Activated naive CD8-positive, alpha-beta T cell treated with anti-CD3 and anti-CD28 coated beads for 36 hours (primary cell): ENCODE data around the gene SELENOF. TPM values are rescaled to one million over a fixed set of nuclear protein-coding genes. Genes with fewer than 3 reads are reported as not detected.
A peak's percentile ranks its signal among the peaks of the same experiment; 100 is the strongest.
"Not testable (repeated sequence)": the region's sequence is repeated elsewhere in the genome, so short reads cannot be mapped to it uniquely, and the experiment has no call there.

ENCODE experiments used
- DNase-seq: peaks from one replicate; pipeline ENCODE4 v3.0.0; 2021
- H3K27ac Mint-ChIP-seq: one replicate; pipeline ENCODE4 v1.8.0; 2022; ENCODE audit warnings: mild to moderate bottlenecking, moderate library complexity, mixed read lengths
- H3K27me3 Mint-ChIP-seq: one replicate; pipeline ENCODE4 v1.8.0; 2022; ENCODE audit warnings: mild to moderate bottlenecking, mixed read lengths
- H3K36me3 Mint-ChIP-seq: one replicate; pipeline ENCODE4 v1.8.0; 2021; ENCODE audit warnings: mild to moderate bottlenecking, mixed read lengths
- H3K4me1 Mint-ChIP-seq: one replicate; pipeline ENCODE4 v1.8.0; 2021; ENCODE audit warnings: mixed read lengths
- H3K4me3 Mint-ChIP-seq: one replicate; pipeline ENCODE4 v1.8.0; 2022; ENCODE audit warnings: mild to moderate bottlenecking, moderate library complexity, mixed read lengths
- H3K9me3 Mint-ChIP-seq: one replicate; pipeline ENCODE4 v1.8.0; 2022; ENCODE audit warnings: mixed read lengths
- total RNA-seq, 2 experiments: library from RNA; stranded (reverse); gene quantifications; one replicate each; pipeline ENCODE4 v1.2.3, GENCODE V29; 2021

The SELENOF gene
- total RNA-seq, 2 experiments from 2014 or later = 139 to 142 TPM

DNA sequence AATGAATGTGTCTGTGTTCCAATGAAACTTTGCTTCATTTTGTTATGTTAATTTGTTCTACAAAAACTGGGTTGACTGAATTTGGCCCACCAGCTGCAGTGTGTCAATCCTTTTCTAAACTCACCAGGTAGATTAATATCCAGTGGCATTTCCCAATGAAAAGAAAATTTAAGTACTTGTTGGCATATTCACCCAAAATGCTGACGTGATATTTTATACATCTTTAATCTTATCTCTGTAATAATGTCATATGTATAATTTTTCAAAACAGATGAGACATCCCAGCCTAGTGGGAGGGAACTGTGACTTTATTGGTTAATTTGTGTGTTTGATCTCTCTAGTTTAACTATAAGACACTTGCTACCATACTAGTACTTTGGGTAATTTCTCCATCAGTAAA, 8.1 kb downstream of the SELENOF start:
- no peak overlapping the region for H3K27ac Mint-ChIP-seq
- H3K4me3 Mint-ChIP-seq = no peak overlapping the region
- H3K9me3 Mint-ChIP-seq = peaks cover 1% of the 10 kb centered on the region
- peaks cover 39% of the 10 kb centered on the region for H3K36me3 Mint-ChIP-seq
- no peak for DNase-seq
- no peaks in the 10 kb centered on the region for H3K27me3 Mint-ChIP-seq
- H3K4me1 Mint-ChIP-seq = peaks cover 37% of the 10 kb centered on the region

DNA sequence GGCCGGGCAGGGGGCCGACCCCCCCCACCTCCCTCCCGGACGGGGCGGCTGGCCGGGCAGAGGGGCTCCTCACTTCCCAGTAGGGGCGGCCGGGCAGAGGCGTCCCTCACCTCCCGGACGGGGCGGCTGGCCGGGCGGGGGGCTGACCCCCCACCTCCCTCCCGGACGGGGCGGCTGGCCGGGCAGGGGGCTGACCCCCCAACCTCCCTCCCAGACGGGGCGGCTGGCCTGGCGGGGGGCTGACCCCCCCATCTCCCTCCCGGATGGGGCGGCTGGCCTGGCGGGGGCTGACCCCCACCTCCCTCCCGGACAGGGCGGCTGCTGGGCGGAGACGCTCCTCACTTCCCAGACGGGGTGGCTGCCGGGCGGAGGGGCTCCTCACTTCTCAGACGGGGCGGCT, 14.5 kb downstream of the SELENOF start:
- H3K4me3 Mint-ChIP-seq, H3K27me3 Mint-ChIP-seq, H3K9me3 Mint-ChIP-seq, DNase-seq, H3K27ac Mint-ChIP-seq: not testable (repeated sequence)
- Mint-ChIP-seq H3K36me3 (peaks cover 33% of the 10 kb centered on the region), H3K4me1 (peaks cover 14% of the 10 kb centered on the region)

DNA sequence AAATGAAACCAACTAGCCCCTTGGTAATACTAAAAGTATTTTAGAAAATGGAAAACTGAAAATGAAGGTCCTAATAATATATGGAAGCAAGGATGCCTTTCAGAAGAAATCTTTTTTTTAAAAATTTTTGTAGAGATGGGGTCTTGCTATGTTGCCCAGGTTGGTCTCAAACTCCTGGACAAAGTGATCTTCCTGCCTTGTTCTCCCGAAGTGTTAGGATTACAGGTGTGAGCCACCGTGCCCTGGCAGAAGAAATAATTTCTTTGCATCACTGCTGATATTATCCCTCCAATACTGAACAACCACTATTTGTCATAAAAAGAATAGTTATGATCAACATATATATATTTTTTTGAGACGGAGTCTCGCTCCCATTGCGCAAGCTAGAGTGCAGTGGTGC, 25.6 kb downstream of the SELENOF start:
- H3K27me3 Mint-ChIP-seq = no peaks in the 10 kb centered on the region
- peaks cover 25% of the 10 kb centered on the region for H3K4me1 Mint-ChIP-seq
- H3K27ac Mint-ChIP-seq = no peak overlapping the region
- H3K36me3 Mint-ChIP-seq = peaks cover 22% of the 10 kb centered on the region
- DNase-seq = no peak
- no peak overlapping the region for H3K4me3 Mint-ChIP-seq
- H3K9me3 Mint-ChIP-seq = no peaks in the 10 kb centered on the region

DNA sequence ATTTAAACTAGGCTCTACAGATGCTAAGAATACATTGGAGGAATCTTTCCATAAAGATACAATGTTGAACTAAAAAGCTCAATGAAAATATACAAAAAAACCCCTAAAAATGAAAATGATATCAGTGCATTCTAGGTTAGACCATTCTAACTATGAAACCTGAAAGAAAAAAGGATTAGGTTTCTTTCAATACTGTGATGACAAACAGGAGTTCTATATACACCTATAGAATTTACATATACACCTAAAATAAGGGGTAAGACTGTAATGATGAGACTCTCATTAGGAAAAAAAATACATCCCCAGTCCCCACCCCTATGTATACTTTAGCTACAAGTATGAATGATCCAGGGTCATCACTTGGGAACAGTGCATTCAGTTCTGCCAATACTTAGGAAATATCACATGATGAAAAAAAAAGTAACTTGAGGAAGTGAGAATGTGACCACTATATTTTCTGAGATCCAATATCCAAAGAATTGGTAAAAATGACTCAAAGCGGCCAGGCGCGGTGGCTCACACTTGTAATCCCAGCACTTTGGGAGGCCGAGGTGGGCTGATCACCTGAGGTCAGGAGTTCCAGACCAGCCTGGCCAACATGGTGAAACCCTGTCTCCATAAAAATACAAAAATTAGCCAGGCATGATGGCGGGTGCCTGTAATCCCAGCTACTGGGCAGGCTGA, 26.3 kb downstream of the SELENOF start:
- no peak for DNase-seq
- Mint-ChIP-seq H3K36me3 (peaks cover 22% of the 10 kb centered on the region), H3K9me3 (no peaks in the 10 kb centered on the region), H3K4me1 (peaks cover 25% of the 10 kb centered on the region), H3K4me3 (no peak overlapping the region), H3K27me3 (no peaks in the 10 kb centered on the region), H3K27ac (peak overlapping the region; percentile 29)

DNA sequence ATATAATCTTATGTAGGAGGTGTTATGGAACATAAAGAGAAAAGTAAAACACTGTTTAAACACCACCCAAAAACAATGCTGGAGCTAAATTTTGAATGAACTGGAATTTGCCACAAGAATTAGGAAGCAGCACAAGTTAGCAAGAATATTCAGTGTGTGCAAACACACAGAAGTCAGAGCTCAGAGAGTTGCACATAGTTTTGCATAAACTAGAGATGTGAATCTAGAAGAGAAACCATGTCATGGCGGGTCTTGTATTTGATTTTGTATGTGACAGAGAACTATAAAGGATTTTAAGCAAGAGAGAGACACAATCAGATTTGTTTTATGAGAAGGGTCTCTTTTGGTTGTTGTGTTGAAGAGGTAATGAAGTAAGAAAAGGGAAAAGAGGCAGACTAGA, 38.2 kb downstream of the SELENOF start:
- Mint-ChIP-seq H3K27ac (no peak overlapping the region), H3K27me3 (no peaks in the 10 kb centered on the region), H3K4me3 (no peak overlapping the region), H3K4me1 (peaks cover 1% of the 10 kb centered on the region), H3K9me3 (no peaks in the 10 kb centered on the region), H3K36me3 (peaks cover 10% of the 10 kb centered on the region)
- DNase-seq = no peak

DNA sequence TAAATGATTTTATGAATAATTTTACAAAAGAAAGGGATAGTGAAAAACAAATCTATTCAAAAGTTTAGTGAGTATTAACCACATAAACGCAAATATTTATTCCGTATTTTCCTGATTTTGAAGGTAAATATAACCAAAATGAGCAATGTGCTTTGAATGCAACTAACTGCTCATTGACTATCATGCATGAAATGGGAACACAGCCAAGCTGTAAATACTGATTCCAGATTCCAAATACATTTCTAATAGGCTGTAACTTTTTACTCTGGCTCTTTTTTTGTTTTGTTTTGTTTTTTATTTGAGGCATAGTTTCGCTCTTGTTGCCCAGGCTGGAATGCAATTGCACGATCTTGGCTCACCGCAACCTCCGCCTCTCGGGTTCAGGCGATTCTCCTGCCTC, 41.8 kb downstream of the SELENOF start:
- H3K27ac Mint-ChIP-seq = no peak overlapping the region
- H3K4me1 Mint-ChIP-seq = peaks cover 9% of the 10 kb centered on the region
- no peak overlapping the region for H3K4me3 Mint-ChIP-seq
- DNase-seq = no peak
- no peaks in the 10 kb centered on the region for H3K27me3 Mint-ChIP-seq
- H3K9me3 Mint-ChIP-seq = no peaks in the 10 kb centered on the region
- peaks cover 11% of the 10 kb centered on the region for H3K36me3 Mint-ChIP-seq

DNA sequence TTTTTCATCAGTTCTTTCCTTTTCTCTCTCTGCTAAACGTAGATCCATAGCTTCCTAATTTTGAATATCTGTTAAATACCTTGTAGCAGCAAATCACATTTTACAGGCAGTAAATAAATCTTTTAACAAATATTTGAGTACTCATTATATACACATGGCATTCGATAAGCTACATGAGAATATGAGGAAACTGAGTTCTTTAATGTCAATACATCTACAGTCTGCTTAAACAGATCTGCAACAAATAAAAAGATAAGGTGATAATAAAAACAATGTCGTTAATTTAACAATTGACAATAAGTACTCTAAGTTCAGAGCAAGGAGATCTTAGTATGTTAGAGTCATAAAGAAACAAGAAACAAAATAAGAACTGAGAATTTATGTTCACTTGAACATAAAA, 42.9 kb downstream of the SELENOF start:
- DNase-seq = no peak
- Mint-ChIP-seq H3K27me3 (no peaks in the 10 kb centered on the region), H3K4me3 (no peak overlapping the region), H3K27ac (no peak overlapping the region), H3K9me3 (no peaks in the 10 kb centered on the region), H3K36me3 (peaks cover 13% of the 10 kb centered on the region), H3K4me1 (peaks cover 16% of the 10 kb centered on the region)

DNA sequence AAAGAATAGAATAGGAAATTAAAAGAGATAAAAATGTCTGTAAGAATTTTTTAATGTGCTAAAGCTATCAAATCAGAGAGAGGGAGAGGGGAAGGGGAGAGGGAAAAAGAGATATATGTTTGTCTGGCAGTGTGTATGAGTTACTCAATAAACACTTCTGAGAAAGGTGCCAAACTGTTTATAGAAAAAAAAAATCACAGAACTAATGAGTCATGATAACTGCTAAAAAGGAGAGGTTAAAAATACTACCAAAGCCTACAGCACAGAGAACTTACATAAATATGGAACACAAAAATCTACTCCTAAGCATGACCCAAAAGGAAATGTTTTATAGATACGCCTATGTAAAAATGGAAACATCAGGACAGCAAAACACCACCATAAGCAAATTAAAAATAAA, 45.4 kb downstream of the SELENOF start:
- H3K4me1 Mint-ChIP-seq = peaks cover 18% of the 10 kb centered on the region
- H3K27me3 Mint-ChIP-seq = no peaks in the 10 kb centered on the region
- no peaks in the 10 kb centered on the region for H3K9me3 Mint-ChIP-seq
- H3K4me3 Mint-ChIP-seq = no peak overlapping the region
- no peak for DNase-seq
- no peak overlapping the region for H3K27ac Mint-ChIP-seq
- peaks cover 19% of the 10 kb centered on the region for H3K36me3 Mint-ChIP-seq

DNA sequence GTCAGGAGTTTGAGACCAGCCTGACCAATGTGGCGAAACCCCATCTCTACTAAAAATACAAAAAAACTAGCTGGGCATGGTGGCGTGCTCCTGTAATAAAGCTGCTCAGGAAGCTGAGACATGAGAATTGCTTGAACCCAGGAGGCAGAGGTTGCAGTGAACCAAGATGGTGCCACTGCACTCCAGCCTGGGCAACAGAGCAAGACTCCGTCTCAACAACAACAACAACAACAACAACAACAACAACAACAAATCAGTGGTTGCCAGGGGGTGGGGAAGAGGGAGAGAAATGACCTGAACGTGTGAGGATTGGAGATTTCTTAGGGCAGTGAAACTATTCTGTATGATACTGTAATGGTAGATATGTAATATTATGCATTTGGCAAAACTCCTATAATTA, 46.6 kb downstream of the SELENOF start:
- Mint-ChIP-seq H3K36me3 (peaks cover 17% of the 10 kb centered on the region), H3K4me1 (peaks cover 18% of the 10 kb centered on the region)
- H3K4me3 Mint-ChIP-seq, DNase-seq, H3K27me3 Mint-ChIP-seq, H3K9me3 Mint-ChIP-seq, H3K27ac Mint-ChIP-seq: not testable (repeated sequence)

DNA sequence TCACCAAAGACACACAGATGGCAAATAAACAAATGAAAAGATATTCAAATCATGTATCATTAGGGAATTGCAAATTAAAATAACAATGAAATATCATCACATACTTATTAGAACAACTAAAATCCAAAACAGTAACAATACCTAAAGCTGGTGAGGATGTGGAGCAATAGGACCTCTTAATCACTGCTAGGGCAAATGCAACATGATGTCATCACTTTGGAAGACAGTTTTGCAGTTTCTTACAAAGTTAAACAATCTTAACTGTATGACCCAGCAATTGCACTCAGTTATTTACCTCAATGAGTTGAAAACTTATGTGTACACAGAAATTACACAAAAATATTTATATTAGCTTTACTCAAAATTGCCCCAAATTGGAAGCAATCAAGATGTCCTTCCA, 47.3 kb downstream of the SELENOF start:
- Mint-ChIP-seq H3K36me3 (peaks cover 17% of the 10 kb centered on the region), H3K4me1 (peaks cover 18% of the 10 kb centered on the region), H3K27me3 (no peaks in the 10 kb centered on the region), H3K27ac (no peak overlapping the region), H3K9me3 (no peaks in the 10 kb centered on the region), H3K4me3 (no peak overlapping the region)
- DNase-seq = no peak

DNA sequence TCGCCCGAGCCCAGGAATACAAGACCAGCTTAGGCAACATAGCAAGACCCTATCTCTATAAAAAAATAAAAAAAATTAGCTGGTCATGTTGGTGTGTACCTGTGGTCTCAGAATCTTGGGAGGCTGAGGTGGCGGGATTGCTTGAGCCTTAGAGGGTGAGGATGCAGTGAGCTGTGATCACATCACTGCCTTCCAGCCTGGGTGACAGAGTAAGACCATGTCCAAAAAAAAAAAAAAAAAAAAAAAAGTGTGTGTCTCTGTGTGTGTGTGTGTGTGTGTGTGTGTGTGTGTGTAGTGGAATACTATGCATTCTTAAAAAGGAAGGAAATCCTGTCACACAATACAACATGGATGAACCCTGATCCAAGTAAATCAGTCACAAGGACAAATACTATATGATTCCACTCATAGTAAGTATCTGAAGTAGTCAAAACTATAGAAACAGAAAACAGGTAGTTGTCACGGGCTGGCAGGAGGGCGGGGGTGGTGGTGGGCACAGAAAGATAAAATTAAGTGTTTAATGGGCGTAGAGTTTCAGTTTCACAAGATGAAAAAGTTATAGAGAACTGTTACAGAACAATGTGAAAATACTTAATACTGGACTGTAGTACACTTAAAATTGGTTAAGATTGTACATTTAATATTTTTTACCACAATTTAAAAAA, 47.8 kb downstream of the SELENOF start:
- no peak for DNase-seq
- peaks cover 17% of the 10 kb centered on the region for H3K36me3 Mint-ChIP-seq
- H3K27me3 Mint-ChIP-seq = no peaks in the 10 kb centered on the region
- peaks cover 18% of the 10 kb centered on the region for H3K4me1 Mint-ChIP-seq
- H3K27ac Mint-ChIP-seq = peak overlapping the region; percentile 75
- no peaks in the 10 kb centered on the region for H3K9me3 Mint-ChIP-seq
- no peak overlapping the region for H3K4me3 Mint-ChIP-seq

DNA sequence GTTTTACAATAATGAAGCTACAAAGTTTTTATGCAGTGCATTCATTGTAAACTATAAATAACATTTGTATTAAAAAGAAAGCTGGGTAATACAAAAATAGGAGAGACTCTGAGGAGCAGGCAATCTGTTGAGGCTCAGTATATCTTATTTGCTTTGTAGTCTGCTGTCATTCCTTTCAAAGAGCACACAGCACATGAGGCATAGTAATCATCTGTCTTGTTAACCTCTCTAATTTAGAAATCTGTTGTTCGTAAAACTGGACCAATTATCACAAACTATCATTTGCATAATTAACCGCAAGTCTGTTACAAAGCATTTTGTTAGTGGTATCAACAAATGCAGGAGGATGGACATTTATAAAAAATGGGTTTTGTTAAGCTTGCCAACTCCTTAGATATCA, 51.0 kb downstream of the SELENOF start:
- H3K27ac Mint-ChIP-seq = no peak overlapping the region
- H3K27me3 Mint-ChIP-seq = no peaks in the 10 kb centered on the region
- DNase-seq = no peak
- peaks cover 20% of the 10 kb centered on the region for H3K36me3 Mint-ChIP-seq
- no peak overlapping the region for H3K4me3 Mint-ChIP-seq
- no peaks in the 10 kb centered on the region for H3K9me3 Mint-ChIP-seq
- H3K4me1 Mint-ChIP-seq = peaks cover 12% of the 10 kb centered on the region

DNA sequence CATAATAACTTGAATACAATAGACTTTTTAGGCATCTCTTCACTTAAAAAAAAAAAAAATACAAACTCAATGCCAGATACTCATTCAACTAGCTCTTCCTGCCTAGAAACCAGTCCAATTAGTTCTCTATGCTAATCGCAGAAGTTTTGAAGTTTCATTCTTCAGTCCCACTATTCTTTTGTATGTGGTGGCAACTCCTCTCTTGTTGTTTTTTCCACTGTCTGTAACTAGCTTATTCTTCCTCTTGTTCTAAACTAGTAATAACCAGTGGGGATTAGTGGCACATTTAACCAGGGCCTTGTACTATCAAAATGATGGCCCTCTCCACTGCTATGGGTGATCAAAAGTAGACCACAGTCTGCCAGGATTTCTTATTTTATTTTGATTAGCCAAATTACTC, 52.5 kb downstream of the SELENOF start:
- no peak overlapping the region for H3K4me3 Mint-ChIP-seq
- peaks cover 17% of the 10 kb centered on the region for H3K36me3 Mint-ChIP-seq
- no peaks in the 10 kb centered on the region for H3K27me3 Mint-ChIP-seq
- H3K4me1 Mint-ChIP-seq = peaks cover 9% of the 10 kb centered on the region
- DNase-seq = no peak
- peak overlapping the region; percentile 48 for H3K27ac Mint-ChIP-seq
- H3K9me3 Mint-ChIP-seq = no peaks in the 10 kb centered on the region

DNA sequence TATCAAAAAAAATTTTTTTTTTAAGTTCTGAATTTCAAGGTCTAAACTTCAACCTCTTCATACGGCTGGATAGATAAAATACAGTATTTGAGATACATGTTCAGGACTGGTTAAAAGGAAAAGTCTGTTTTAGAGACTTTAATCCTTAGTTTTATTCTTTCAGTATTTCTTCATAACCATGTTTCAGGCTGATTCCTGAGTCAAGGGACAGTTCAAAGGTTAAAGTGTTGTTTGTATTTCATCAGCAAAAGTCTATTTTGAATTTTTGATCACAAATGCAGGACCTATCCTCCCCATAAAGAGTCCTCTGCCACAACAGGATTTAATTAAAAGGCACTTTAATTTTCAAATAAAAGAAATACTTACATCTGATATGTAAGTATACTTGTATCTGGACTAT, 53.5 kb downstream of the SELENOF start:
- Mint-ChIP-seq H3K9me3 (no peaks in the 10 kb centered on the region), H3K27me3 (no peaks in the 10 kb centered on the region), H3K4me3 (no peak overlapping the region), H3K4me1 (peaks cover 3% of the 10 kb centered on the region), H3K36me3 (peaks cover 10% of the 10 kb centered on the region), H3K27ac (no peak overlapping the region)
- no peak for DNase-seq

DNA sequence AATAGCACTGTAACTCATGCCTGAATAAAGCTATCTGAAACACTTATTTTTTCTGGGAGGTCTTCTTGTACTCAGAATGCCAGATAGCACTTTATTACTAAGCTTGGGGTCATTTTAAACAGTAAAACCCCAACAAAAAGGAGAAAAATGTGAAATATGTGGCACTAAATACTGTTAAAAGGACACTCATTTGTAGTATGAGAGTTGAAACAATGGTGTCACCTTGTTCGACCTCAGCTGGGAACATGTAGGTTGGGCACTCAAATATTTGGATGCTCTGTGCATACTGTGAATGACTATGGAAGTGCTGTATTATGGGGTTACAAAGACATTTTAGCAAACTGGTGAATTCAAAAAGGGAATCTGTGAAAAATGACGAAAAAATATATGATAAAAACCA, 53.9 kb downstream of the SELENOF start:
- H3K4me3 Mint-ChIP-seq = no peak overlapping the region
- H3K9me3 Mint-ChIP-seq = no peaks in the 10 kb centered on the region
- H3K4me1 Mint-ChIP-seq = peaks cover 3% of the 10 kb centered on the region
- no peaks in the 10 kb centered on the region for H3K27me3 Mint-ChIP-seq
- H3K27ac Mint-ChIP-seq = no peak overlapping the region
- H3K36me3 Mint-ChIP-seq = peaks cover 6% of the 10 kb centered on the region
- DNase-seq = no peak
